SU-DHL-6 (cell line): ENCODE measurements around the gene OR2V1.

ENCODE experiments used
- H2AFZ ChIP-seq: fragments of 200-600 bp; sonication (generic); 2 replicates; pipeline ENCODE4 v1.6.1; 2014; ENCODE audit warnings: low read depth, mild to moderate bottlenecking, moderate library complexity, mixed read lengths, antibody characterized with exemption, low read length; ENCODE audit not compliant: severe bottlenecking
- H3F3A ChIP-seq: fragments of 200-600 bp; shearing (Covaris generic); 2 replicates; pipeline ENCODE4 v1.6.0; 2016; ENCODE audit warnings: antibody characterized with exemption, mild to moderate bottlenecking; ENCODE audit not compliant: insufficient read depth
- H3K27ac ChIP-seq: fragments of 200-600 bp; sonication (generic); 2 replicates; pipeline ENCODE4 v1.5.1; 2016; ENCODE audit warnings: low read depth, mild to moderate bottlenecking, low read length, moderate library complexity, mixed read lengths
- H3K27me3 ChIP-seq: fragments of 200-600 bp; sonication (generic), shearing (Covaris generic); 2 replicates; pipeline ENCODE4 v1.6.0; 2014; ENCODE audit warnings: mild to moderate bottlenecking, low read length
- H3K36me3 ChIP-seq: fragments of 200-600 bp; sonication (generic); 2 replicates; pipeline ENCODE4 v1.6.1; 2014; ENCODE audit warnings: mild to moderate bottlenecking, low read length, mixed read lengths
- H3K4me2 ChIP-seq: fragments of 300-600, 200-600 bp; shearing (Covaris generic), sonication (generic); 2 replicates; pipeline ENCODE4 v1.6.0; 2014; ENCODE audit warnings: low read length, low read depth, mild to moderate bottlenecking; ENCODE audit not compliant: poor library complexity, severe bottlenecking
- H3K4me3 ChIP-seq: fragments of 200-600 bp; sonication (generic); 2 replicates; pipeline ENCODE4 v1.5.1; 2014; ENCODE audit warnings: antibody characterized with exemption, low read length, mild to moderate bottlenecking, mixed read lengths; ENCODE audit not compliant: insufficient read depth, poor library complexity, severe bottlenecking
- H3K79me2 ChIP-seq: fragments of 200-600 bp; sonication (generic); 2 replicates; pipeline ENCODE4 v1.6.1; 2014; ENCODE audit warnings: mild to moderate bottlenecking, low read length, moderate library complexity; ENCODE audit not compliant: insufficient read depth
- H3K9ac ChIP-seq: fragments of 200-600 bp; sonication (generic); 2 replicates; pipeline ENCODE4 v1.7.0; 2014; ENCODE audit warnings: mild to moderate bottlenecking, low read length
- H3K9me2 ChIP-seq: fragments of 200-600 bp; sonication (generic); replicated peaks from 2 replicates; pipeline ENCODE4 v1.6.1; 2014; ENCODE audit warnings: low read length; ENCODE audit not compliant: insufficient read depth
- H3K9me3 ChIP-seq: fragments of 200-600 bp; sonication (generic); 2 replicates; pipeline ENCODE4 v1.6.1; 2014; ENCODE audit warnings: low read length, mixed read lengths; ENCODE audit not compliant: insufficient read depth
- H4K20me1 ChIP-seq: fragments of 200-600 bp; sonication (generic); 2 replicates; pipeline ENCODE4 v1.6.1; 2014; ENCODE audit warnings: low read depth, mild to moderate bottlenecking, antibody characterized with exemption, low read length, moderate library complexity, mixed read lengths
- EZH2phosphoT487 ChIP-seq: fragments of 200-600 bp; sonication (generic), shearing (Covaris generic); conservative IDR thresholded peaks from 2 replicates; pipeline ENCODE4 v1.6.1; 2018; ENCODE audit warnings: mild to moderate bottlenecking, antibody characterized with exemption, low read length, moderate library complexity, mixed read lengths
- TF ChIP-seq, protein P1 (sequence below): fragments of 200-600 bp; sonication (generic); IDR thresholded peaks from one replicate; pipeline ENCODE4 v1.5.1; 2017; ENCODE audit warnings: antibody characterized with exemption, mild to moderate bottlenecking, low read length, moderate library complexity; ENCODE audit not compliant: insufficient read depth, poor library complexity, severe bottlenecking

The OR2V1 gene

GRCh38 chr5:181160152-181160754 is 29.3 kb upstream of the OR2V1 start:
- Histone ChIP-seq H3K79me2 (no peaks in the 10 kb centered on the region), H3K4me3 (peak overlapping the region; percentile 35), H3K27me3 (no peaks in the 10 kb centered on the region), H3K9me3 (no peaks in the 10 kb centered on the region), H3K36me3 (no peaks in the 10 kb centered on the region), H4K20me1 (no peaks in the 10 kb centered on the region), H3K9ac (peak overlapping the region; percentile 42; the same call in 1 of the 2 replicates), H2AFZ (peak overlapping the region; percentile 100), H3K9me2 (no peaks in the 10 kb centered on the region), H3K27ac (peak overlapping the region; percentile 83), H3F3A (peaks cover 13% of the 10 kb centered on the region), H3K4me2 (peak overlapping the region; percentile 56)
- TF ChIP-seq, protein P1, sequence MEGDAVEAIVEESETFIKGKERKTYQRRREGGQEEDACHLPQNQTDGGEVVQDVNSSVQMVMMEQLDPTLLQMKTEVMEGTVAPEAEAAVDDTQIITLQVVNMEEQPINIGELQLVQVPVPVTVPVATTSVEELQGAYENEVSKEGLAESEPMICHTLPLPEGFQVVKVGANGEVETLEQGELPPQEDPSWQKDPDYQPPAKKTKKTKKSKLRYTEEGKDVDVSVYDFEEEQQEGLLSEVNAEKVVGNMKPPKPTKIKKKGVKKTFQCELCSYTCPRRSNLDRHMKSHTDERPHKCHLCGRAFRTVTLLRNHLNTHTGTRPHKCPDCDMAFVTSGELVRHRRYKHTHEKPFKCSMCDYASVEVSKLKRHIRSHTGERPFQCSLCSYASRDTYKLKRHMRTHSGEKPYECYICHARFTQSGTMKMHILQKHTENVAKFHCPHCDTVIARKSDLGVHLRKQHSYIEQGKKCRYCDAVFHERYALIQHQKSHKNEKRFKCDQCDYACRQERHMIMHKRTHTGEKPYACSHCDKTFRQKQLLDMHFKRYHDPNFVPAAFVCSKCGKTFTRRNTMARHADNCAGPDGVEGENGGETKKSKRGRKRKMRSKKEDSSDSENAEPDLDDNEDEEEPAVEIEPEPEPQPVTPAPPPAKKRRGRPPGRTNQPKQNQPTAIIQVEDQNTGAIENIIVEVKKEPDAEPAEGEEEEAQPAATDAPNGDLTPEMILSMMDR, result no peak
- no peak for TF ChIP-seq EZH2phosphoT487

GRCh38 chr5:181159286-181160151 is 28.6 kb upstream of the OR2V1 start:
- Histone ChIP-seq H2AFZ (peak overlapping the region; percentile 7), H3K27me3 (no peaks in the 10 kb centered on the region), H3K9ac (peak overlapping the region; percentile 42; the same call in 1 of the 2 replicates), H3K27ac (peak overlapping the region; percentile 83), H3K9me3 (no peaks in the 10 kb centered on the region), H3F3A (peaks cover 13% of the 10 kb centered on the region), H3K4me2 (peak overlapping the region; percentile 35), H3K36me3 (no peaks in the 10 kb centered on the region), H3K79me2 (no peaks in the 10 kb centered on the region), H3K4me3 (no peak overlapping the region), H4K20me1 (no peaks in the 10 kb centered on the region), H3K9me2 (no peaks in the 10 kb centered on the region)
- TF ChIP-seq, protein P1, result peak; percentile 86
- no peak for TF ChIP-seq EZH2phosphoT487

GRCh38 chr5:181158869-181159268 is 27.9 kb upstream of the OR2V1 start:
- TF ChIP-seq EZH2phosphoT487, result no peak
- TF ChIP-seq, protein P1, result no peak
- no peaks in the 10 kb centered on the region for H3K79me2 ChIP-seq
- H3K27me3 ChIP-seq, result no peaks in the 10 kb centered on the region
- no peak overlapping the region for H2AFZ ChIP-seq
- no peak overlapping the region for H3K9ac ChIP-seq
- no peak overlapping the region for H3K4me3 ChIP-seq
- H3K36me3 ChIP-seq, result no peaks in the 10 kb centered on the region
- H3K27ac ChIP-seq, result no peak overlapping the region
- no peaks in the 10 kb centered on the region for H3K9me3 ChIP-seq
- H3F3A ChIP-seq, result peaks cover 13% of the 10 kb centered on the region
- H3K9me2 ChIP-seq, result no peaks in the 10 kb centered on the region
- no peaks in the 10 kb centered on the region for H4K20me1 ChIP-seq
- no peak overlapping the region for H3K4me2 ChIP-seq
